Amniotic epithelial cell (primary cell): ENCODE results near the gene UBE2F.

Experiments used
- DNase-seq: peaks from one replicate; pipeline ENCODE4 v3.0.0-alpha.2; 2010; ENCODE audit warnings: low read depth

UBE2F gene

DNA sequence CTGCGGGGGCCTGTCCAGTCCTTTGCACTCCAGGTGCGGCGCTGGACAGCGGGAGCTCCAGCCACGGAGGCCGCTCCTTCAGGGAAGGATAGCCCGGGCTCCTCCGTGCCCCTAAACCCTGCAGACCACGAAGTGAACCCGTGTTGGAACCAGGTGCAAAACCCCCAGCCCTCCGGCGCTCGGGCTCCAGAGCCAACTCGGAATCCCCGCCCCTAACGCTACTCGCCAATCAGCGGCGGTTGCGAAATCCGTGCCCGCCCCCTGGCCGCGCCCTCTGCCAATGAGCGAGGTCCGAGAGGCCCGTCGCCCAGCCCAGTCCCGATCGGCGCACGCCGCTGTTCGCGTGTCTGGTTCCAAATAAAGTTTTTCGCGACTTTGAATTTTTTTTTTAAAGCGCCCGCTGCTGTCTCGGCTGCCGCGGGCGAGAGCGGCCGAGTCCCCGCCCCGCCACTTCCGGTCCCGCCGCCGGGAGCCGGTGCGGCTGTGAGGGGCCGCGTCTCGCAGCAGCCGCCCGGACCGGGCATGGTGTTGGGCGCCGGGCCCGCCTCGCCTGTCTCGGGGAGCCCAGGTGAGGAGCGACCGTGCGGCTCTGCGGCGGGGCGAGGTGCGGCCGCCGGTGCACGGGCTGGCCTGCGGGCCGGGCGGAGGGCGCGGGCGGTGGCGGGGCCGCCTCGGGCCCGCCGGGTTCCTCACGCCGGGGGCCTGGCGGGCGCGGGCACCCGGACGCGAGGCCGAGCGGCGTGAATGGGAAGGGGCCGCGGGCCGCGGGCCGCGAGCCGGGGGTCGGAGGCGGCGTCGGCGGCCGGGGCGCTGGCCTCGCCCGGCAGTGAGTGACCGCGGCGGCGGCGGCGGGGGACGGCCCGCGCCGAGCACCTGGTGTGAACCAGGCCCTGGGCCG lies at the start of gene UBE2F:
Gene UBE2F (plus strand): TSS at position 450 of the 898 bp plus-strand sequence. CDS start 6,094 bp downstream, outside the sequence.
- DNase-seq = peak; percentile 95

- no peak for DNase-seq
These were observed 49.0 kb upstream of the UBE2F start for GRCh38 chr2:237917696-237918374.

DNA sequence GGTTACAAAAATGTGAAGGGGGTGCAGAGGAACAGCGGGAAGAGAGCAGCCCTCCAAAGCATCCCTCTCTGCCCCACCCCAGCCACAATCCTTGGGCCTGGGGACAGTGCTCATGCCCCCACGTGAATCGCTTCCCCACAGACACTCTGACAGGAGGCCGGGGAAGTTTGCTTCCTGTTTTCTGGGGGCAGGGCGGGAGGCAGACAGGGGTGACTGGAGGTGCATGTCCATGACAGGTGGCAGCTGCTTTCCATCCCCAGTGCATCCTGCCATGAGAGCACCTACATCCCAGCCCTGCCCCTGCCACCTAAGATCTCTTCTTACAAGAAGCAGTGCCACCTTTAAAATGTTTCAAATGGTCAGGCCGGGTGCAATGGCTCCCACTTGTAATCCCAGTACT lies 47.2 kb upstream of the UBE2F start:
- no peak for DNase-seq

GRCh38 chr2:237920673-237921072 lies 46.1 kb upstream of the UBE2F start:
- DNase-seq = no peak

DNA sequence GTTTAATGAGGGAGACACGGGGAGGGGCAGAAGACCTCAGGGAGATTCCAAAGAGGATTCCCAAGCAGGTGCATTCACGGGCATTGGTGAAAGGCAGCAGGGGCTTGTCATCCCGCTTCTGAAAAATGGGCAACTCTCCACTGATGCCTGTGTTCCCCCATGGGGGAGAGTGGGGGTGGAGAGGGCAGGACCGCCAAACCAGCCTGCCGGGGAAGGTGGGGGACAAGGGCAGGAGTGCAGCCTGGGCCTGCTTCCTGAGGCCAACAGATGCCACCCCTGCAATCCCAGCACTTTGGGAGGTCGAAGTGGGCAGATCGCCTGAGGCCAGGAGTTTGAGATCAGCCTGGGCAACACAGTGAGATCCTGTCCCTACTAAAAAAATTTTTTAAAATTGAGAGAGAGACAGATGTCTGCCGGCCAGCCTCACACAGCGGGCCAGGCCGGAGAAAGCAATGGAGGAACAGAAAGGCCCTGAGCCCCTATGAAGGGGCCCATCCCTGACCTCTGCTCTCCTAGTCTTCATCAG lies 44.8 kb upstream of the UBE2F start:
- no peak for DNase-seq

- DNase-seq = no peak
These were observed 44.0 kb upstream of the UBE2F start for GRCh38 chr2:237922641-237923361.

- peak; percentile 30 for DNase-seq
These were observed 43.2 kb upstream of the UBE2F start for GRCh38 chr2:237923481-237924163.

GRCh38 chr2:237924164-237924534 lies 42.7 kb upstream of the UBE2F start:
- no peak for DNase-seq

- no peak for DNase-seq
These were observed 39.7 kb upstream of the UBE2F start for GRCh38 chr2:237927135-237927534.

DNA sequence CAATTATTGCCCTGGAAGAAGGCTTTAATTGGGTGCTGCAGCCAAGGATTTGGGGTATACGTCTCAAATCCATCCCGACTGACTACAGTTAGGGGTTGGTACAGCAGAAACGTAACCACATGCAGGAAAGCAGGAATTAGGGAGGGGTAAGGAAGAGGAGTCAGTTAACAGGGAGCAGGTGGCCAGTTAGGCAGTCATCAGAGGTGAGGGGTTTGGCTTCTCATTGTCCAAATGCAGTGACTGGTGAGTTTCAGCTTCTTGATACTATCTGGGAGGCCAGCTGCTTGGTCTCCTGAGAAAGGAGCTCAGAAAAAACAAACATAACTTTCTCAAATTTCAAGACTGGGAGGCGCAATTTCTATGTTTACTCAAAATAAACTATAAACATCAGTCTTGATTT lies 38.8 kb upstream of the UBE2F start:
- no peak for DNase-seq

DNA sequence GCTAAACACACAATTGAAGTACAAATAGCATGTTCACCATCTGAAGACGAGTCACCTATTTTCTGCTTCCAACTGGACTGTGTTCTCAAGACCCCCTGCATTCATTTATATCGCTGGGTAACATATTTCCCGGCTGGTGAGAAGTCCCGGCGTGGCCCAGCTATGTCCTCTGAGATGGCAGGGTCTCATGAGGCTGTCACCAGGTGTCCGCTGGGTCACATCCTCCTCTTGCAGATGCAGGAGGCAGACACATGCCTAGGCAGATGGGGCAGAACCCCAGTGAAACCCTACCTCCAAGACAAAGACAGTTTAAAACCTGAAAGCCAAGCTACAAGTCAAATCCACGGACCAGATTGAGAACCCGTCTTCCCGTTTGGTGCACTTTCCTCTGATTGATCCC lies 36.8 kb upstream of the UBE2F start:
- no peak for DNase-seq

- no peak for DNase-seq
These were observed 35.6 kb upstream of the UBE2F start for GRCh38 chr2:237931205-237931721.

DNA sequence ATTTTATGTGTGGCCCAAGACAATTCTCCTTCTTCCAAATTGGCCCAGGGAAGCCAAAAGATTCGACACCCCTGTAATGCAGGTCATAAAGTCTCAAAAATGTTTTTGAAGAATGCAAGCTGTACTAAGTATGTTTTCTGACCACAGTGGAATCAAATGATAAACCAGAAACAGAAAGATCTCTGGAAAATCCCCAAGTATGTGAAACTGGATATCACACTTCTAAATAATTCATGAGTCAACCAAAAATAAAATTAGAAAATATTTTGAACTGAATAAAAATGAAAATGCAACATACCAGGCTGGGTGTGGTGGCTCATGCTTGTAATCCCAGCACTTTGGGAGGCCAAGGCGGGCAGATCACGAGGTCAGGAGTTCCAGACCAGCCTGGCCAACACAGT lies 34.1 kb upstream of the UBE2F start:
- DNase-seq = peak; percentile 80

GRCh38 chr2:237934186-237934585 lies 32.6 kb upstream of the UBE2F start:
- DNase-seq = no peak

DNA sequence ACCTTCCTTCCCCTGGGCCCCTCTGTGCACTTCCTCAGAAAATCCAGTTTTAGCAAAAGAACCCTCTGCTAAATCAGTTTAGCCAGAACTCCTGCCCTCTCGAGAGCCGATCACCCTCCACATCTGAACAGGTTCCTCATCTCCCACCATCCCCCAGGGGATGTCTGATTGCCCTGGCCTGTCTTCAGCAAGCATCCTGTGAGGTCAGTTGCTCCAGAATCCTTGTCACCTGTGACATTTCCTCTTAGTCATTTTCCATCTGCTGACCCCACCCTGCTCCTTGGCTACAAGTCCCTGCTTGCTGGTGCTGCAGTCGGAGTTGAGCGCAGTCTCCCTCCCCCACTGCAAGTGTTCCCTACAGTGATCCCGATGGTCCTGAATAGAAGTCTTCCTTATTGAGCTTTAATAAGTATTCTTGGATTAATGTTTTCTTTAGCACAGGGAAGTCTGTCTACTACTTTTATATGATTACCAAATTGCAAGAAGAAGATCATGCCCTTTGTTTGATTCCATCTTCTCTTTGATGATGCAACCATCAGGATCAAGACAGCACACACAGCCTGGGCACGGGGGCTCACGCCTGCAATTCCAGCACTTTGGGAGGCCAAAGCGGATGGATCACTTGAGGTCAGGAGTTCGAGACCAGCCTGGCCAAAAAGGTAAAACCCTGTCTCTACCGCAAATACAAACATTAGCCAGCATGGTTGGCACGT lies 30.9 kb upstream of the UBE2F start:
- DNase-seq = no peak

GRCh38 chr2:237939251-237939650 lies 27.6 kb upstream of the UBE2F start:
- no peak for DNase-seq

- no peak for DNase-seq
These were observed 26.0 kb upstream of the UBE2F start for GRCh38 chr2:237940828-237941227.

DNA sequence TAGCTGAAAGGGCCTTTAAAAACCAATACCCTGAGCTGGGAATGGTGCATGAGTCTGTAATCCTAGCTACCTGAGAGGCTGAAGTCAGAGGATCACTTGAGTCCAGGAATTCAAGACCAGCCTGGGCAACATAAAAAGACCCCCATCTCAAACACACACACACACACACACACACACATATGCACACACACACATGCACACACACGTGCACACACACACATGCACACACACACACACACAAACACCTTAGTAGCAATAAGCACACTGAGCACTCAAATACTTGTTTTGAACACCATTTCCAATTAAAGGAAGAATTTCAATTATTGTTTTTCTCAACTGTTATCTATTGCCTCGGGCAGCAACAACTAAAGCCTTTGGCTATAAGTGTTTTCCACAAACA lies 25.6 kb upstream of the UBE2F start:
- DNase-seq = no peak

DNA sequence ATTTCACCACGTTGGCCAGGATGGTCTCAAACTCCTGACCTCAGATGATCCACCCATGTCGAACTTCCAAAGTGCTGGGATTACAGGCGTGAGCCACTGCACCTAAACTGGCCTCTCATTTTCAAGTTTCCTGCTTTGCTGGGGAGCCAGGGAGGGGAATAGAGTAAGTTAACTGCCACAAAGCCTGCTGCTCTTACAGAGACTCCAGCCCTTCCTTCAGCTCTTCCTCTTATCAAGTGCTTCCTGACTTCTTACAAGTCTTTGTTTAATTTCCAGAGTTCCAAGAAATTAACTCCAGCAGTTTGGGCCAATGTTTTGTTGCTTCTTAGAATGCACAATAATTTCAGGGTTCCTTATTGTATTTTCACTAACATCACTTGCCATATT lies 24.3 kb upstream of the UBE2F start:
- no peak for DNase-seq

- no peak for DNase-seq
These were observed 23.3 kb upstream of the UBE2F start for GRCh38 chr2:237943395-237944094.
